Suprapubic skin (tissue), 4 donors: ENCODE measurements around the gene GNB1L. TPM values are rescaled to one million over a fixed set of nuclear protein-coding genes. Genes with fewer than 3 reads are reported as not detected.

ENCODE experiments used
- DNase-seq, 2 donors: peaks; one replicate each; pipeline ENCODE4 v3.0.0-alpha.2; 2019; ENCODE audit warnings: low spot score in 2 of 2
- H3K27ac ChIP-seq: fragments of 200-600 bp; sonication (generic); one replicate; pipeline ENCODE4 v1.5.1; 2019
- H3K27me3 ChIP-seq: fragments of 200-600 bp; sonication (generic); one replicate; pipeline ENCODE4 v1.5.1; 2019
- H3K36me3 ChIP-seq: fragments of 200-600 bp; sonication (generic); one replicate; pipeline ENCODE4 v1.5.1; 2019
- H3K4me1 ChIP-seq: fragments of 200-600 bp; sonication (generic); one replicate; pipeline ENCODE4 v1.5.1; 2019
- H3K4me3 ChIP-seq: fragments of 200-600 bp; sonication (generic); one replicate; pipeline ENCODE4 v1.5.1; 2019; ENCODE audit warnings: mild to moderate bottlenecking
- H3K9me3 ChIP-seq: fragments of 200-600 bp; sonication (generic); one replicate; pipeline ENCODE4 v1.5.1; 2019
- EP300 ChIP-seq: sonication (generic); formaldehyde crosslinking; IDR thresholded peaks from one replicate; pipeline ENCODE4 v1.6.1; 2017; ENCODE audit warnings: antibody characterized with exemption
- POLR2A ChIP-seq, 2 donors: fragments of 450-650 bp; IDR thresholded peaks; one replicate each; pipeline ENCODE4 v1.6.1; 2017; ENCODE audit warnings: antibody characterized with exemption in 2 of 2, mild to moderate bottlenecking in 2 of 2, moderate library complexity in 2 of 2
- POLR2AphosphoS5 ChIP-seq, 3 donors: sonication (generic); formaldehyde crosslinking; IDR thresholded peaks; one replicate each; pipeline ENCODE4 v1.6.1; 2017; ENCODE audit warnings: antibody characterized with exemption in 3 of 3
- WGBS: methylation state at CpG from one replicate; pipeline ENCODE4 v1.1.5; 2018; 5-methylcytosine and 5-hydroxymethylcytosine counted together
- total RNA-seq, 4 donors: library from RNA; depleted of rRNA; stranded (reverse); fragments of >200 nt; gene quantifications; one replicate each; pipeline ENCODE4 v1.1.0, GENCODE V29; 2016
- TF ChIP-seq, protein P1 (sequence below), 2 donors: fragments of 200-600 bp in 1 of 2; fragments of 450-650 bp in 1 of 2; sonication (generic) in 1 of 2; IDR thresholded peaks; one replicate each; pipeline ENCODE4 v1.5.1; 2016 to 2019; ENCODE audit warnings: antibody characterized with exemption in 2 of 2, mild to moderate bottlenecking in 1 of 2, moderate library complexity in 1 of 2

The GNB1L gene
- total RNA-seq, 4 donors from 2014 or later: 6.3 to 14.6 (median 10.9) TPM

DNA sequence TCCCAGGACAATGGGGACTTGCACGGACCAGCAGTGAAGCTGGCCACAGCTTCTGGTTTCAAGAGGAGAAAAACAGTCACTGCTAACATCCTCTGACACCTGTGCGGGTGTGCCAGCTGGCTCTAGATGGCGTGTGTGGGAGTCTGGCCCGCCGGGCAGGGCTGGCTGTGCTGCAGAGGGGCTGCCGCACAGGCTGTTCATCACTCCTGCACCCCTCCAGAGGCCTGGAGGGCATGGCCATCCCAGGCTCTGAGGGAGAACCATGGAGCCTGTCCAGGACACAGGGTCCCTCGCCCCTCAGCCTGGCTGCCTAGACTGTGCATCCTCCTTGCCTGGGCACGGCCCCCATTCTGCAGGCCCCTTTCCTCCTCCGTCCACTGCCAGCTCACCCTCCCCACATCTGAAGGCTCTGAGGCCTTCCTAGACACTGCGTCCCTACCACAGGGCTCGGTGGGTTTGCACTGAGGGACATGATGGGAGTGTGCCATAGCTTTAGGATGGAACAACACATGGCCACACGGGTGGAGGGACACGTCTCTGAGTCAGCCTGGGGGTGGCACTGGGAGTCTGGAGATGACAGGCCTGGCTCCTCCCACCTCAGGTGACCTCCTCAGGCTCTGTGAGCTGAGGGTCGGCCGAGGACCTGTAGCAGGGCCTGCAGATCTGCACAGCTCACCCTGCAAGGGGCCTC lies 42.1 kb upstream of the GNB1L start:
- Histone ChIP-seq H3K27ac (no peak overlapping the region), H3K9me3 (no peaks in the 10 kb centered on the region), H3K4me1 (peaks cover 9% of the 10 kb centered on the region), H3K27me3 (no peaks in the 10 kb centered on the region), H3K36me3 (peaks cover 41% of the 10 kb centered on the region), H3K4me3 (no peak overlapping the region)
- TF ChIP-seq POLR2AphosphoS5 (IDR thresholded peaks at IDR 0.05): no peak
- TF ChIP-seq EP300: no peak
- TF ChIP-seq POLR2A (IDR thresholded peaks at IDR 0.05): no peak
- TF ChIP-seq, protein P1, sequence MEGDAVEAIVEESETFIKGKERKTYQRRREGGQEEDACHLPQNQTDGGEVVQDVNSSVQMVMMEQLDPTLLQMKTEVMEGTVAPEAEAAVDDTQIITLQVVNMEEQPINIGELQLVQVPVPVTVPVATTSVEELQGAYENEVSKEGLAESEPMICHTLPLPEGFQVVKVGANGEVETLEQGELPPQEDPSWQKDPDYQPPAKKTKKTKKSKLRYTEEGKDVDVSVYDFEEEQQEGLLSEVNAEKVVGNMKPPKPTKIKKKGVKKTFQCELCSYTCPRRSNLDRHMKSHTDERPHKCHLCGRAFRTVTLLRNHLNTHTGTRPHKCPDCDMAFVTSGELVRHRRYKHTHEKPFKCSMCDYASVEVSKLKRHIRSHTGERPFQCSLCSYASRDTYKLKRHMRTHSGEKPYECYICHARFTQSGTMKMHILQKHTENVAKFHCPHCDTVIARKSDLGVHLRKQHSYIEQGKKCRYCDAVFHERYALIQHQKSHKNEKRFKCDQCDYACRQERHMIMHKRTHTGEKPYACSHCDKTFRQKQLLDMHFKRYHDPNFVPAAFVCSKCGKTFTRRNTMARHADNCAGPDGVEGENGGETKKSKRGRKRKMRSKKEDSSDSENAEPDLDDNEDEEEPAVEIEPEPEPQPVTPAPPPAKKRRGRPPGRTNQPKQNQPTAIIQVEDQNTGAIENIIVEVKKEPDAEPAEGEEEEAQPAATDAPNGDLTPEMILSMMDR (IDR thresholded peaks at IDR 0.05): no peak
- DNase-seq: no peak
- WGBS: 74% methylated on average over 9 of the region's 15 CpGs

DNA sequence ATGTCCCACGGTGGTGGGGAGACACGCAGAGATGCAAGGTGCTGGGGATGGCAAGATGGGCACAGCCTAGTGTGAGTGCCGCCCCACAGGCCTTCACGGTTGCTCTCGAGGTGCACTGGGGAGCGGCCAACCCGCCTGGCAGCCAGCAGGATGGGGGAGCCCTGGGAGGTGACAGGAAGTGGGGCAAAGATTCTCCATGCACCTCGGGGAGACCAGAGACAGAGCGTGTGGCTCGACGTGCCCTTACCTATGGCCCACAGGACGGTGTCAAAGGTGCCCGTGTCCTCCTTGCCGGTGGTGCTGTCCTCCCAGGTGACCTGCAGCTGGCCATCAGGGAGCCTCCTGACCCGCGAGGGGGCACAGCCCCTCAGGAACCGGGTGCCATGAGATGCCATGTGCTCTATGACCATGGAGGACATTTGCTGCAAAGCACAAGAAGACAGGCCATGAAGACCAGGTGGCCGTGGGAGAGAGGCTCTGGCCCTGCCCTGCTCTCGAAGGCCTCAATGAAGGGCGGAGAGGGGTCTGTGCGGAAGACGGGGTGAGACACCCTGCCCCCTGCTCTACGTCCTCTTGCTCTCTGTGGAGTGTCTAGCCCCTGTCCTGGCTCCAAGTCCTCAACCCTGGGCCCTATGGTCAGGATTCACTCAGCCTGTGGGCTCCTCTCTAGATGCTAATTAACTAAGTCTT lies 40.6 kb upstream of the GNB1L start:
- Histone ChIP-seq H3K27me3 (no peaks in the 10 kb centered on the region), H3K4me3 (no peak overlapping the region), H3K4me1 (peaks cover 24% of the 10 kb centered on the region), H3K27ac (no peak overlapping the region), H3K36me3 (peaks cover 41% of the 10 kb centered on the region), H3K9me3 (no peaks in the 10 kb centered on the region)
- TF ChIP-seq, protein P1 (IDR thresholded peaks at IDR 0.05): no peak
- TF ChIP-seq EP300: no peak
- no peak for TF ChIP-seq POLR2AphosphoS5 (IDR thresholded peaks at IDR 0.05)
- no peak for TF ChIP-seq POLR2A (IDR thresholded peaks at IDR 0.05)
- 91% methylated on average over 8 of the region's 23 CpGs for WGBS
- no peak for DNase-seq

DNA sequence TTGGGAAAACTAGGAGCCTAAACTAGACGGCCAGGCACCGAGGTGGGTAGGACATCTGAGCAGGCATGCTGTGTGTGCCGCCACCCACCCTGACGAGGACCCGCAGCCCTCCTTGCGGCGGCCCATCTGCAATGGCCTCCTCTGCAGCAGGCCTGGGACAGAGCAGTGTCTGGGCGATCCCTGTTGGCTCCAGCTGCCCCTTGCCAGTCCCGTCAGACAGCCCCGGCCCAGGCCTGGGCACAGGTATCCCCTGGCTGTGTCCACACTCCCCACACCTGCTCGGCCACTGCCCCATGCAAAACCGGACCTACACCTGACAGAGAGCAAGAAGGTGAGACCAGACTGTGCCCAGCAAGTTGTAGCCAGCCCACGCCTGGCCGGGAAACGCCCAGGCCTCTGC lies 38.7 kb upstream of the GNB1L start:
- Histone ChIP-seq H3K27ac (no peak overlapping the region), H3K9me3 (no peaks in the 10 kb centered on the region), H3K4me3 (no peak overlapping the region), H3K36me3 (peaks cover 33% of the 10 kb centered on the region), H3K27me3 (no peaks in the 10 kb centered on the region), H3K4me1 (peaks cover 33% of the 10 kb centered on the region)
- TF ChIP-seq EP300 (no peak), POLR2A (IDR thresholded peaks at IDR 0.05) (no peak)
- 98% methylated on average over 9 of the region's 15 CpGs for WGBS
- DNase-seq: no peak

DNA sequence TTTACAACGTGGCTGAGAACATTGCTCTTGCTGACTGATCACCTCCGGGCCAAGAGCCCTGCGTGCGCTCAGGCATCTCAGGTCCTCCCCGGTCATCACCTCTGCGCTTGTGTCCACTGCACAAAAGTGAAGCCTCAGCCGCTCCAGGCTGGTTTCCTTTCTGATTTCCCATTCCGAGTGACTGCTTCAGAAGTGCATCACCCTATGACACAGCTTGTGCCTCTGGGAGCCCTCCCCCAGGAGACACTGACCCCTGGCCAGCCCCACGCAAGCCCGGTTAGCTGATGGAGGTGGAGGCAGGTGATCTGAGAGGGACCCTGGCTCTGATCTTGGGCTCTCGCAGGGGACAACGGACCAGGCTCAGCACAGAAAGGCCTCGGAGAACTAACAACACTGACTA lies 38.3 kb upstream of the GNB1L start:
- peaks cover 37% of the 10 kb centered on the region for H3K4me1 ChIP-seq
- H3K27ac ChIP-seq: no peak overlapping the region
- no peaks in the 10 kb centered on the region for H3K27me3 ChIP-seq
- 79% methylated on average over 11 of the region's 13 CpGs for WGBS
- TF ChIP-seq EP300: no peak
- TF ChIP-seq, protein P1 (IDR thresholded peaks at IDR 0.05): no peak
- no peak for TF ChIP-seq POLR2A (IDR thresholded peaks at IDR 0.05)
- no peak for TF ChIP-seq POLR2AphosphoS5 (IDR thresholded peaks at IDR 0.05)
- H3K36me3 ChIP-seq: peaks cover 29% of the 10 kb centered on the region
- no peak for DNase-seq
- no peaks in the 10 kb centered on the region for H3K9me3 ChIP-seq
- no peak overlapping the region for H3K4me3 ChIP-seq

DNA sequence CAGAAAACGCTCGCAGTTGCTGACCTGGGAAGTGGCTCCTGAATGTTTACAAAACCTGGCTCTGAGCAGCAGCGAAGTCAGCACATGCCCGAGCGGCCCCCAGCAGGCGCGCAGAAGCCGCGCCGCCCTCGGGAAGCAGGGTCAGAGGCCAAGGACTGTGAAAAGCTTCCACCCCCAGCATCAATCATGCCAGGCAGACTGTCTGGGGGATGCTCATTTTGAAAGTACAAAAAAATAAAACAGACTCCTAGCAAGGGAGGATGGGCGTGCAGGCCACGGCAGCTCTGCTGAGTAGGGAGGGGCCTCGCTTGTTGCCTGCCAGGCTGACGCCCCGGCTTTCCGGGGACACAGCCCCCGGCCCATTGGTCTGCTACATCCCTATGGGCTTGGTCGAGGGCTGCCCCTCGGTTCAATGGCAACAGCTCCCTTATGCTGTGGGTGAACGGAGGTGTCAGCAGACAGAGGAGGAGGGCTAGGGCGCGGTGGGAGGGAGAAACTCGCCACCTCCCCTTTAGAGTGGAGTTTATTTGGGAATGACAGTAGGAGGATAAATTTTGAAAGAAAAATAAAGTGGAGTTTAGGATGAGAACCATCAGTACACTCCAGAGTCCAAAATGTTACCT lies 37.7 kb upstream of the GNB1L start:
- 46% methylated on average over 18 of the region's 24 CpGs for WGBS
- peaks cover 42% of the 10 kb centered on the region for H3K4me1 ChIP-seq
- TF ChIP-seq, protein P1 (IDR thresholded peaks at IDR 0.05): no peak
- TF ChIP-seq POLR2A (IDR thresholded peaks at IDR 0.05) (no peak), EP300 (no peak), POLR2AphosphoS5 (IDR thresholded peaks at IDR 0.05) (no peak)
- H3K36me3 ChIP-seq: peaks cover 24% of the 10 kb centered on the region
- H3K9me3 ChIP-seq: no peaks in the 10 kb centered on the region
- H3K27me3 ChIP-seq: no peaks in the 10 kb centered on the region
- DNase-seq: no peak
- H3K27ac ChIP-seq: no peak overlapping the region
- no peak overlapping the region for H3K4me3 ChIP-seq
